ENCODE data around the gene RGS14.
"Not testable (repeated sequence)": the region's sequence is repeated elsewhere in the genome, so short reads cannot be mapped to it uniquely, and the experiment has no call there.

Gene RGS14

GRCh38 chr5:177409043-177409801 lies 51.5 kb downstream of the RGS14 start, which contains the start of gene F12:
F12 (minus strand) TSS chr5:177409564; CDS start chr5:177409527, 37 bp downstream.
- no peak for DNase-seq

GRCh38 chr5:177410575-177410974 lies 52.9 kb downstream of the RGS14 start:
- DNase-seq = no peak

- no peak for DNase-seq
Observed at GRCh38 chr5:177412603-177413233, 55.0 kb downstream of the RGS14 start.

GRCh38 chr5:177414481-177414880 lies 56.8 kb downstream of the RGS14 start:
- no peak for DNase-seq

- DNase-seq = not testable (repeated sequence)
Observed at GRCh38 chr5:177417081-177417480, 59.4 kb downstream of the RGS14 start.

GRCh38 chr5:177419046-177419445 lies 61.3 kb downstream of the RGS14 start:
- DNase-seq = no peak

- not testable (repeated sequence) for DNase-seq
Observed at GRCh38 chr5:177420472-177420871, 62.7 kb downstream of the RGS14 start.

- DNase-seq = no peak
Observed at GRCh38 chr5:177421062-177421798, 63.5 kb downstream of the RGS14 start.
